ENCODE measurements around the gene C14orf39. TPM values are rescaled to one million over a fixed set of nuclear protein-coding genes. Genes with fewer than 3 reads are reported as not detected.
A peak's percentile ranks its signal among the peaks of the same experiment; 100 is the strongest.

Gene C14orf39
- under 0.01 TPM in 1 of 2 replicates, not detected in the other for total RNA-seq

- peak within 1 kb of the TSS; percentile 42 for H3K4me3 ChIP-seq (ENCODE audit: low read depth, low read length)
- DNase-seq (ENCODE audit: low read depth), result peak; percentile 1
- no peak for TF ChIP-seq CTCF (IDR thresholded peaks at IDR 0.05; ENCODE audit: insufficient read depth, low read depth, low read length)
Observed at GRCh38 chr14:60485598-60486251, at the start of gene C14orf39. C14orf39 (minus strand) TSS chr14:60486063; CDS start chr14:60485078, 985 bp downstream.

GRCh38 chr14:60532442-60532841 lies 46.6 kb upstream of the C14orf39 start:
- no peak for TF ChIP-seq CTCF (IDR thresholded peaks at IDR 0.05; ENCODE audit: insufficient read depth, low read depth, low read length)
- DNase-seq (ENCODE audit: low read depth), result no peak
- H3K4me3 ChIP-seq (ENCODE audit: low read depth, low read length), result no peak overlapping the region

- DNase-seq (ENCODE audit: low read depth), result no peak
- TF ChIP-seq CTCF (IDR thresholded peaks at IDR 0.05; ENCODE audit: insufficient read depth, low read depth, low read length), result no peak
- no peak overlapping the region for H3K4me3 ChIP-seq (ENCODE audit: low read depth, low read length)
Observed at GRCh38 chr14:60515511-60516289, 29.8 kb upstream of the C14orf39 start.

- peak; percentile 2 for TF ChIP-seq CTCF (IDR thresholded peaks at IDR 0.05; ENCODE audit: insufficient read depth, low read depth, low read length)
- peak overlapping the region; percentile 52 for H3K4me3 ChIP-seq (ENCODE audit: low read depth, low read length)
- DNase-seq (ENCODE audit: low read depth), result no peak
Observed at GRCh38 chr14:60514741-60515491, 29.1 kb upstream of the C14orf39 start.

GRCh38 chr14:60514378-60514740 lies 28.5 kb upstream of the C14orf39 start:
- no peak for TF ChIP-seq CTCF (IDR thresholded peaks at IDR 0.05; ENCODE audit: insufficient read depth, low read depth, low read length)
- peak overlapping the region; percentile 52 for H3K4me3 ChIP-seq (ENCODE audit: low read depth, low read length)
- DNase-seq (ENCODE audit: low read depth), result no peak

- H3K4me3 ChIP-seq (ENCODE audit: low read depth, low read length), result no peak overlapping the region
- DNase-seq (ENCODE audit: low read depth), result no peak
- no peak for TF ChIP-seq CTCF (IDR thresholded peaks at IDR 0.05; ENCODE audit: insufficient read depth, low read depth, low read length)
Observed at GRCh38 chr14:60512973-60513571, 27.2 kb upstream of the C14orf39 start.
